Measurements from ENCODE around the gene IL1RAPL1.

DNA sequence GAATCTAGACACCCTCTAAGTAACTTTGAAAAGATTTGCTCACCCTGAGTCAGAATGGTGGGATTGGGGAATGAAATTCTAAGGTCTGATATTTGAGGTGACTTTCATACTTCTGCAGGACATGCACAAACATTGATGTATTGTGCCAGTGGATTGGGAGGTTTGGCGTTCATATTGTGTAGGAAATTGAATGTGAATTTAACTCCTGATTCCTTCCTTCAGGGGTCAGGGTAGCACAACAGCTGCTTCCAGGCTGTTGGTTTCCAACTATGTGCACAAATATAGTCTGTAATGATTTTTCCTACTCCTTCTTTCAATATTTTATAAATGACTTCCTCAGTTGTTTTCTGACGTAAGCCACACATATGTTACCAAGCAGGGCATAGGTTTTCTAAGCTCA is 3.1 kb downstream of the IL1RAPL1 start:
- TF ChIP-seq CREB1 (CRISPR knock-in tag; IDR thresholded peaks at IDR 0.05; ENCODE audit: low read depth) (no peak), POLR2AphosphoS5 (IDR thresholded peaks at IDR 0.05; ENCODE audit: low read depth) (no peak), JUNB (IDR thresholded peaks at IDR 0.05; ENCODE audit: unreplicated experiment) (no peak), EZH2 (IDR thresholded peaks at IDR 0.05; ENCODE audit: low read depth, unreplicated experiment) (no peak), NANOG (IDR thresholded peaks at IDR 0.05; ENCODE audit: borderline replicate concordance) (no peak), EZH2phosphoT487 (IDR thresholded peaks at IDR 0.05; ENCODE audit: unreplicated experiment) (no peak), ZNF114 (CRISPR knock-in tag; IDR thresholded peaks at IDR 0.05) (no peak)
- TF ChIP-seq, protein P1, sequence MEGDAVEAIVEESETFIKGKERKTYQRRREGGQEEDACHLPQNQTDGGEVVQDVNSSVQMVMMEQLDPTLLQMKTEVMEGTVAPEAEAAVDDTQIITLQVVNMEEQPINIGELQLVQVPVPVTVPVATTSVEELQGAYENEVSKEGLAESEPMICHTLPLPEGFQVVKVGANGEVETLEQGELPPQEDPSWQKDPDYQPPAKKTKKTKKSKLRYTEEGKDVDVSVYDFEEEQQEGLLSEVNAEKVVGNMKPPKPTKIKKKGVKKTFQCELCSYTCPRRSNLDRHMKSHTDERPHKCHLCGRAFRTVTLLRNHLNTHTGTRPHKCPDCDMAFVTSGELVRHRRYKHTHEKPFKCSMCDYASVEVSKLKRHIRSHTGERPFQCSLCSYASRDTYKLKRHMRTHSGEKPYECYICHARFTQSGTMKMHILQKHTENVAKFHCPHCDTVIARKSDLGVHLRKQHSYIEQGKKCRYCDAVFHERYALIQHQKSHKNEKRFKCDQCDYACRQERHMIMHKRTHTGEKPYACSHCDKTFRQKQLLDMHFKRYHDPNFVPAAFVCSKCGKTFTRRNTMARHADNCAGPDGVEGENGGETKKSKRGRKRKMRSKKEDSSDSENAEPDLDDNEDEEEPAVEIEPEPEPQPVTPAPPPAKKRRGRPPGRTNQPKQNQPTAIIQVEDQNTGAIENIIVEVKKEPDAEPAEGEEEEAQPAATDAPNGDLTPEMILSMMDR (conservative IDR thresholded peaks at IDR 0.05; ENCODE audit: low read depth in 2 of 2) = peak in 1 of 2 experiments; percentile 16; a peak in 1 of 4 replicates
- TF ChIP-seq, protein P2, sequence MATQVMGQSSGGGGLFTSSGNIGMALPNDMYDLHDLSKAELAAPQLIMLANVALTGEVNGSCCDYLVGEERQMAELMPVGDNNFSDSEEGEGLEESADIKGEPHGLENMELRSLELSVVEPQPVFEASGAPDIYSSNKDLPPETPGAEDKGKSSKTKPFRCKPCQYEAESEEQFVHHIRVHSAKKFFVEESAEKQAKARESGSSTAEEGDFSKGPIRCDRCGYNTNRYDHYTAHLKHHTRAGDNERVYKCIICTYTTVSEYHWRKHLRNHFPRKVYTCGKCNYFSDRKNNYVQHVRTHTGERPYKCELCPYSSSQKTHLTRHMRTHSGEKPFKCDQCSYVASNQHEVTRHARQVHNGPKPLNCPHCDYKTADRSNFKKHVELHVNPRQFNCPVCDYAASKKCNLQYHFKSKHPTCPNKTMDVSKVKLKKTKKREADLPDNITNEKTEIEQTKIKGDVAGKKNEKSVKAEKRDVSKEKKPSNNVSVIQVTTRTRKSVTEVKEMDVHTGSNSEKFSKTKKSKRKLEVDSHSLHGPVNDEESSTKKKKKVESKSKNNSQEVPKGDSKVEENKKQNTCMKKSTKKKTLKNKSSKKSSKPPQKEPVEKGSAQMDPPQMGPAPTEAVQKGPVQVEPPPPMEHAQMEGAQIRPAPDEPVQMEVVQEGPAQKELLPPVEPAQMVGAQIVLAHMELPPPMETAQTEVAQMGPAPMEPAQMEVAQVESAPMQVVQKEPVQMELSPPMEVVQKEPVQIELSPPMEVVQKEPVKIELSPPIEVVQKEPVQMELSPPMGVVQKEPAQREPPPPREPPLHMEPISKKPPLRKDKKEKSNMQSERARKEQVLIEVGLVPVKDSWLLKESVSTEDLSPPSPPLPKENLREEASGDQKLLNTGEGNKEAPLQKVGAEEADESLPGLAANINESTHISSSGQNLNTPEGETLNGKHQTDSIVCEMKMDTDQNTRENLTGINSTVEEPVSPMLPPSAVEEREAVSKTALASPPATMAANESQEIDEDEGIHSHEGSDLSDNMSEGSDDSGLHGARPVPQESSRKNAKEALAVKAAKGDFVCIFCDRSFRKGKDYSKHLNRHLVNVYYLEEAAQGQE (IDR thresholded peaks at IDR 0.05; ENCODE audit: unreplicated experiment) = no peak

Data from GM23338 (cell line).